Measurements from ENCODE around the gene KDM6B.

The KDM6B gene

DNA sequence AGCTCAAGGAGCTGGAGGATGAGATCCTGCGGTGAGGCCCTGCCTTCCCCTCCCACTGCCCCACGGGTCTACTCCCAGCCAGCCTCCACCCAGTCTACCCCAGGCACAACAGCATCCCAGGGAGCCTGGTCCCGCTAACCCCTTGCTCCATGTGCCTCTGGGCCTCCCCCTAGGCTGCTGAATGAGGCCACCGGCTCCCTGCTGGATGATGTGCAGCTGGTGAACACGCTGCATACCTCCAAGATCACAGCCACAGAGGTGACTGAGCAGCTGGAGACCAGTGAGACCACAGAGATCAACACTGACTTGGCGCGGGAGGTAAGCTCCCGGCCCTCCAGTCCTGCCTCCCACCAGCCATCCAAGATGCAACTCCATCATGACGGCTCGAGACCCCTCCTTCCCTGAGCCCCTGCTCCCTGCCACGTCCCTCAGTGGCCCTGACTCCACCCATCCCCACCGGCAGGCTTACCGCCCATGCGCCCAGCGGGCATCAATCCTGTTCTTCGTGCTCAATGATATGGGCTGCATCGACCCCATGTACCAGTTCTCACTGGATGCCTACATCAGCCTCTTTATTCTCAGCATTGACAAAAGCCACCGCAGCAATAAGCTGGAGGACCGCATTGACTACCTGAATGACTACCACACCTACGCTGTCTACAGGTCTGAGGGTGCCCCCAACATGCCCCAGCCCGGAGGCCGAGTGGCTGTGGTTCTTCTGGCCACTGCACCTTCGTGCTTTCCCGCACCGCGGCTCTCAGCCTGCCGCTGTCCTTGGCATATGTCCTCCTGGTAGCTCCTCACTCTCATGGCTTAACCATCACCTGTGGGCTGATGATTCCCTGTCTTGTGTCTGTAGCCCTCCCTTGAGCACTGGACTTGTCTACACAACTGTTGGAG, 15.0 kb upstream of the KDM6B start:
- in situ Hi-C loops (cut with HindIII; ENCODE audit: low sequenced_read_pairs): loop anchor here (10.0 kb wide), 2 partner anchors 54 to 94 kb away; no protein-coding TSS in a partner anchor

DNA sequence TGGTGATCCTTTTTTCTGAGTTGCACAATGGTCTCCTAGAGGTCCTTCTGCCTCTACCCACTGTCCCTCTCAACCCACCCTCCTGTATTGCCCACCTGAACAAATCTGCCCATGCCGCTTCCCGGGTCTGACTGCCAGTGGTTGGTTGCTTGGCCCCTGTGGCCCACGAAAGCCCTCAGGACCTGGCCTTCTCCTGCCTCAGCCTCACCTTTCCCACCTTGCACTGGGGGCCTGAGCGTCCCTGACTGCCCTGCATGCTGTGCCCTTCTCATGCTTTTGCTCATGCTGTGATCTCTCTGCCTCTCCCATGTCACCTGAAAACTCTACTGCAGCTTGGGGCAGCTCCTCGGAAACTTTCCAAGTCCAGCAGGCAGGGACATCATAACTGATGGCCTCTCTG, 13.8 kb upstream of the KDM6B start:
- in situ Hi-C loops (cut with HindIII; ENCODE audit: low sequenced_read_pairs): no loop called here

GRCh38 chr17:7822126-7822525, 11.9 kb upstream of the KDM6B start:
- in situ Hi-C loops (cut with HindIII; ENCODE audit: low sequenced_read_pairs): no loop called here

GRCh38 chr17:7823581-7824001, 10.4 kb upstream of the KDM6B start:
- in situ Hi-C loops (cut with HindIII; ENCODE audit: low sequenced_read_pairs): no loop called here

DNA sequence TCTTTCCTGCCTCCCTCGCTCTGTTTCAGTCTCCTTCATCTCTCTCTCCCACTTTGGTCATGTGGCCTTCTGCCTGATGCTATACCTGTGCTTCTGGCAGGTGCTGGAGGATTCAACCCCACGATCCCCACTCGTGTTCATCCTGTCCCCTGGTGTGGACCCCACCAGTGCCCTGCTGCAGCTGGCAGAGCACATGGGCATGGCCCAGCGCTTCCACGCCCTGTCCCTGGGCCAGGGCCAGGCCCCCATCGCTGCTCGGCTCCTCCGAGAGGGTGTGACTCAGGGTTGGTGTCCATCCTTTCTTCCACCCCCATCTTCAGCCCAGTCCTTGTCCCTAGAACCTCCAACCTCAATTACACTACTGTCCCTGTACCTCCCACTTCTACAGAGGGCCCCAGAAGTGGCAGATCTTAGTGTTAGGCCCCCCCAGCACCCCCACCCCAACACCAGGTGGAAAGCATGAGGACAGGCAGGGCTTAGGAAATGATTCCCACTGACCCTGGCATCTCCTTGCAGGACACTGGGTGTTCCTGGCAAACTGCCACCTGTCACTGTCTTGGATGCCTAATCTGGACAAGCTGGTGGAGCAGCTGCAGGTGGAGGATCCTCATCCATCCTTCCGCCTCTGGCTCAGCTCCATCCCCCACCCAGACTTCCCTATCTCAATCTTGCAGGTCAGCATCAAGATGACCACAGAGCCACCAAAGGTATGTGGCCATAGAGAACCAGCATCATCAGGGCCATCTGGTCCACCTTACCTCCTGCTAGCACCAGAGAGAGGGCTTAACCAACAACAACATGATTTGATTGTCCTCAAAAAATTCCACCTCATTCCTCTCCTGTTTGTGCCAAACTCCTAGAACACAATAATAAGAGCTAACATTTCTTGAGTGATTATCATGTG, 9.7 kb upstream of the KDM6B start:
- in situ Hi-C loops (cut with HindIII; ENCODE audit: low sequenced_read_pairs): no loop called here

GRCh38 chr17:7825206-7825990, 8.6 kb upstream of the KDM6B start:
- in situ Hi-C loops (cut with HindIII; ENCODE audit: low sequenced_read_pairs): no loop called here

- in situ Hi-C loops (cut with HindIII; ENCODE audit: low sequenced_read_pairs): no loop called here
Measured at GRCh38 chr17:7830616-7831015, 3.4 kb upstream of the KDM6B start.

GRCh38 chr17:7831233-7831632, 2.8 kb upstream of the KDM6B start:
- in situ Hi-C loops (cut with HindIII; ENCODE audit: low sequenced_read_pairs): no loop called here

DNA sequence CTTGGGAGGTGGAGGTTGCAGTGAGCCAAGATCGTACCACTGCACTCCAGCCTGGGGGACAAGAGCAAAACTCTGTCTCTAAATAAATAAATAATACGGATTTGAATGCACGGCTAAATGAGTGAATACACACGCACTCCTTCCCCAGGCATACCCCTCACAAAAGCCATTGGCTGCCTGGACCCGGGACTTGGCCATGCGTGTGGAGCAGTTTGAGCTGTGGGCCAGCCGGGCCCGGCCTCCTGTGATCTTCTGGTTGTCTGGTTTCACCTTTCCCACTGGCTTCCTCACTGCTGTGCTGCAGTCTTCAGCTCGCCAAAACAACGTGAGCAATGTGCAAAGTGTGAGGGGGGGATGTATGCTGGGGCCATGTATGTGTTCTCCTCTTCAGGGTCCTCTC, 1.6 kb upstream of the KDM6B start:
- in situ Hi-C loops (cut with HindIII; ENCODE audit: low sequenced_read_pairs): no loop called here

DNA sequence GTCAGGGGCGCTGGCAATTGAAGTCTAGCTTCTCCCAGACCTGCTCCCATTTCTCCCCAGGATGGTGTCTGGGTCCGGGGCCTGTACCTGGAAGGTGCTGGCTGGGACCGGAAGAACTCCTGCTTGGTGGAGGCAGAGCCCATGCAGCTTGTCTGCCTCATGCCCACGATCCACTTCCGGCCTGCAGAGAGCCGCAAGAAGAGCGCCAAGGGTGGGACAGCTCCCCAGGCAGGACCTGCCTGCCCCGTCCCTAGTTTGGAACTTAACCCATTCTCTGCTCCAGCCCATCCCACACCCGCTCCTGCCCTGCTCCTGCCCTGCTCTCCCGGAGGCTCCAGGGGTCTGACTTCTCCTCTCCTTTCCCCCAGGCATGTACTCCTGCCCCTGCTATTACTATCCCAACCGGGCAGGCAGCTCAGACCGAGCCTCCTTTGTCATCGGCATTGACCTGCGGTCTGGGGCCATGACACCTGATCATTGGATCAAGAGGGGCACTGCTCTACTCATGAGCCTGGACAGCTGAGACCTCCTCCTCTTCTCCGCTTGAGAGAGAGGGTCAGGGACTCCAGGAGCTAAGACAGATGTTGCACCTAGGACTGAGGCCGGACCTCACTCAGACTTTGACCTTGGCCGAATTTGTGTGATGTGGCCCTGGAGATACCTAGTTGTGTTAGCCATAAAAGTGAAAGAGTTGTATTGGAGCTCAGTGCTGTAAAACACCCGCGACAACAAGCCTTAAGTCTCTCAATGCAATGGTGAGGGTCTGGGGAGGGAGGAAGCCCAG, 814 bp upstream of the KDM6B start:
- in situ Hi-C loops (cut with HindIII; ENCODE audit: low sequenced_read_pairs): no loop called here

DNA sequence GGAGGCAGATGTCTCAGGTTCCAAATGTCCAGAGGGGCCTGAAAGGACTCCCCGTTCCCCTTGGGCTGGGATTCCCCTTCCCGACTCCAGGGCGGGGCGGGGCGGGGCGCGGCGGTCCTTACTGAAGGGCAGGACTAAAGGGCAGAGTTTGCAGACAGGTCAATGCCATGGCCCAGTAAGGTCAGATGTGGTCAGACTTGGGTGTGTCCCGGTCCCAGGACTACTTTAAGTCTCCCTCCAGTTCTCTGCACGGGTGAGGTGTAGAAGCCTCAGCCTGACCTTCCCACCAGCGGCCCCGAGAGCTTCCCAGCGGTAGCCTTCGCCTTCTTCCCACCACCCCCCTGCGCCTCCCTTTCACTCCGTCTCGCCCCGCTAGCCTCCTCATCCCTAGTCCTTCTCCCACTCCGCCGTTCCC, 532 bp downstream of the KDM6B start:
- in situ Hi-C loops (cut with HindIII; ENCODE audit: low sequenced_read_pairs): no loop called here

GRCh38 chr17:7834957-7835813, 1.2 kb downstream of the KDM6B start:
- in situ Hi-C loops (cut with HindIII; ENCODE audit: low sequenced_read_pairs): loop anchor here (5.0 kb wide), 1 partner anchor 53 kb away; no protein-coding TSS in a partner anchor

GRCh38 chr17:7835814-7836595, 2.0 kb downstream of the KDM6B start:
- in situ Hi-C loops (cut with HindIII; ENCODE audit: low sequenced_read_pairs): loop anchor here (5.0 kb wide), 1 partner anchor 54 kb away; no protein-coding TSS in a partner anchor

DNA sequence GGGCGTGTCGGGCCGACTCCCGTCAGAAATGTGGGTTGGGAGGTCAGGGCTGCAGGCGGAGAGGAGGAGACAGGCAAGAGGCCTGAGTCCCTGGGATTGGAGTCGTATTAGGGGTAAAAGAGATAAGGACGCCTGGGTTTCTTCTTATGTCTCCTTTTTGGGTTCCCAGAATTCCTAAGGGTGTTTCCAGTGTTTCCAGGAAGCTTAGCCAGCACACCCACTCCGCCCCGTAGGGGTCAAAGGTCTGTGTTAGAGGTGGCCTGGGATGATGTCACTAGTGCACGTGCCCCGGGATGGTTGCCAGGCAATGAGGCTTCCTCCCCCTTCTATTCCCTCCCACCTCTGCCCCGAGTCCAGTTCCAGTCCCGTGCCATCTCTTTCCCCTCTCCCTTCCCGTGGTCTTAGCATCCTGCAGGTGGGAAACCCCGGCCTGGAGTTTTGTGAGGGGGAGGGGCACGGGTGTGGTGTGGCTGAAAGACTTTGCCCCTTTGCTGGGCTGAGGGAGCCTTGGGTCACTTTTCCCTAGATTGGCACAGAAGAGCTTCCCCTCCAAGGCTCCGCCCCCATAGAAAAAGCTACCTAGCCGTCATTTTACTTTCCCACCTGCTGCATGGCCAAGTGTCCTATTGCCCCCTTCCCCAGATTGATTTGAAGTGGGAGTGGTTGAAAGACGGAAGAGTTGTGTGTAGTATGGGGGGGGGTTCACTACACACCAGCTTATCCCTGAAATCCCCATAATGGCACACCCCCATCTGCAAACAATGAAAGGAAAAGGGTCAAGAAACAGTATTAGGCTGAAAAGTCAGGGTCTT, 2.8 kb downstream of the KDM6B start:
- in situ Hi-C loops (cut with HindIII; ENCODE audit: low sequenced_read_pairs): loop anchor here (5.0 kb wide), 1 partner anchor 55 kb away; no protein-coding TSS in a partner anchor

DNA sequence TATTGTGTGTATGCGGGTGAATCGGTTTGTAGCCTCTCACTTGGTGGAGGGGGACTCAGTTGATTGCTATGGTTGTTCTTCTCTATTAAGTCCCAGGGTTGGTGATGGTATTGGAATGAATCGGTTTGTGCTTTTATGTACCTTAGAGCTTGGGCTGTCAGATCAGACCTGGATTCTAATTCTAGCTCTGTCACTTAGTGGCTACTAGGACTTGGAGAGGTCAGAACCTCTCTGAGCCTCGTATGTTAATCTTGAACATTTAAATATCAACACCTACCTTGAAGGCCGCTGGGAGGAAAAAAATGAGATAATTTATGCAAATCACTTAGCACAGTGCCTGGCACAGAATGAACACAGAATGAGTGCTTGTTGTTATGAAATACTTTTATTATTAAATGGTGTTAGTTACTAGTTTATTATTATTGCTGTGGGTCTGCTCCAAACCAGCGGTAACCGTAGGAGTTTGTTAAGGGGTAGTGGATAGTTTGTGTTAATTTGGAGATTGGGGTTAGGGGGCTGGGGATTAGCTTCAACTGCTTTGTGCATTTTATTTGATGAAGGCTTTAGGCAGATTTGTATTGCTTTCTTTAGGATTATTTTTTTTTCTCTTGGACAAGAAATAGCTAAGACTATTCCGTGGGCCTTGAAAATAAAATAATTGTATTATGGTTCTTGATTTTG, 3.5 kb downstream of the KDM6B start:
- in situ Hi-C loops (cut with HindIII; ENCODE audit: low sequenced_read_pairs): loop anchor here (5.0 kb wide), 1 partner anchor 55 kb away; no protein-coding TSS in a partner anchor

All from endothelial cell of hepatic sinusoid (primary cell).